Measurements from ENCODE around the gene CTSW.
A peak's percentile ranks its signal among the peaks of the same experiment; 100 is the strongest.
"Not testable (repeated sequence)": the region's sequence is repeated elsewhere in the genome, so short reads cannot be mapped to it uniquely, and the experiment has no call there.

Gene CTSW

GRCh38 chr11:65886826-65887722 is 7.4 kb downstream of the CTSW start:
- DNase-seq, result no peak

- DNase-seq, result no peak
Observed at GRCh38 chr11:65887723-65888162, 8.1 kb downstream of the CTSW start.

- DNase-seq, result peak; percentile 98
Observed at GRCh38 chr11:65888163-65888814, 8.7 kb downstream of the CTSW start, which contains the start of gene FIBP. Gene FIBP (minus strand): TSS chr11:65888471. CDS start chr11:65888418, 53 bp downstream.

- peak; percentile 97 for DNase-seq
Observed at GRCh38 chr11:65890324-65891218, 10.9 kb downstream of the CTSW start, which contains the start of gene CCDC85B. Gene CCDC85B (plus strand): TSS chr11:65890673. CDS start chr11:65890784, 111 bp downstream.

- peak; percentile 70 for DNase-seq
Observed at GRCh38 chr11:65891219-65892136, 11.8 kb downstream of the CTSW start.

GRCh38 chr11:65892137-65892540 is 12.5 kb downstream of the CTSW start:
- not testable (repeated sequence) for DNase-seq

- no peak for DNase-seq
Observed at GRCh38 chr11:65892661-65893317, 13.2 kb downstream of the CTSW start.

GRCh38 chr11:65894034-65894591 is 14.5 kb downstream of the CTSW start:
- no peak for DNase-seq

GRCh38 chr11:65895482-65895981 is 15.9 kb downstream of the CTSW start:
- DNase-seq, result no peak

GRCh38 chr11:65896034-65896999 is 16.7 kb downstream of the CTSW start:
- DNase-seq, result no peak

GRCh38 chr11:65897020-65897471 is 17.4 kb downstream of the CTSW start:
- DNase-seq, result no peak

- DNase-seq, result no peak
Observed at GRCh38 chr11:65898656-65899355, 19.2 kb downstream of the CTSW start.

- peak; percentile 78 for DNase-seq
Observed at GRCh38 chr11:65899356-65900124, 19.9 kb downstream of the CTSW start.

GRCh38 chr11:65900125-65900898 is 20.7 kb downstream of the CTSW start, which contains the start of gene FOSL1:
Gene FOSL1 (minus strand): TSS chr11:65900388. CDS start chr11:65900339, 49 bp downstream.
- DNase-seq, result peak; percentile 94

- no peak for DNase-seq
Observed at GRCh38 chr11:65900899-65901180, 21.2 kb downstream of the CTSW start.

- no peak for DNase-seq
Observed at GRCh38 chr11:65903068-65903481, 23.4 kb downstream of the CTSW start.

- no peak for DNase-seq
Observed at GRCh38 chr11:65903715-65904114, 24.1 kb downstream of the CTSW start.
